Measurements from ENCODE around the gene PTGIS.

PTGIS gene

DNA sequence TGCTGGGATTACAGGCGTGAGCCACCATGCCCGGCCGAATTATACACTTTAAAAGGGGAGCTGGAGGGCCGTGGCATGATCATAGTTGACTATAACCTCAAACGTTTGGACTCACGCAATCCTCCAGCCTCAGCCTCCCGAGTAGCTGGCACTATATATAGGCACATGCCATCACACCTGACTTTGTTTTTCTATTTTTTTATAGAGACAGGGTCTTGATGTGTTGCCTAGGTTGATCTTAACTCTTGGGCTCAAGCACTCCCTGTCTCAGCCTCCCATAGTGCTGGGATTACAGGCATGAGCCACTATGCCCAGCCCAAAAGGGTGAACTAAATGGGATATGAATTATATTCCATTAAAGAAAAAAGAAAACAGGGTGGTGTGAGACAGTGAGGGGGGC is 7.8 kb downstream of the PTGIS start:
- no peak for DNase-seq (ENCODE audit: low read depth)

- DNase-seq (ENCODE audit: low read depth): no peak
Observed at GRCh38 chr20:49559411-49560081, 8.4 kb downstream of the PTGIS start.

DNA sequence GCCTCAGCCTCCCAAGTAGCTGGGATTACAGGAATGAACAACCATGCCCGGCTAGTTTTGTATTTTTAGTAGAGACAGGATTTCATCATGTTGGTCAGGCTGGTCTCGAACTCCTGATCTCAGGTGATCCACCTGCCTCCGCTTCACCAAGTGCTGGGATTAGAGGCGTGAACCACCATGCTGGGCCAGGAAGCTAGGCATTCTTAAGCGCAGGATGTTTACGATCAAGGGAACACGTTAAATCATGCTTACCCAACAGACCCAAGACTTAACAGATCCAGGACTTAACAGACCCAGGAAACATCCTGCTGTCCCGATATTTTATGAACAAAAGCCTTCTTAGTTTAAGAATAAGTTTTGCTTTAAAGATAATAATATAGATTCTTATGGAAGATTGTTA is 9.1 kb downstream of the PTGIS start:
- no peak for DNase-seq (ENCODE audit: low read depth)

DNA sequence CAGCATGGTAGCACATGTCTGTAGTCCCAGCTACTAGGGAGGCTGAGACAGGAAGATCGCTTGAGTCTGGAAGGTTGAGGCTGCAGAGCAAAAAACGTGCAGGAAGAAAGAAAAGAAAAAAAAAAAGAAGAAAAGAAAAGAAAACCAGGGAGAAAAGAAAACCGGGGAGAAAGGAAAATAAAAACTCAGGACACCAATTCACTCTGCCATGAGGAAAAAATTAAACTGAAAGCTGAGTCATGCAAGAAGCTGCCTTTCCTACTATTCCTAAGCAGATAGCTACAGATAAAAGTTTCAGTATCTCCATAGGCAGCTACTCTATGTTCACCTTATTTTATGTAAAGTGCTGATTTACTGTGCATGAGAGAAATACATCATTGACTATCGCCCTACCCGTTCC is 10.5 kb downstream of the PTGIS start:
- DNase-seq (ENCODE audit: low read depth): no peak

- DNase-seq (ENCODE audit: low read depth): no peak
Observed at GRCh38 chr20:49556621-49557020, 11.3 kb downstream of the PTGIS start.

DNA sequence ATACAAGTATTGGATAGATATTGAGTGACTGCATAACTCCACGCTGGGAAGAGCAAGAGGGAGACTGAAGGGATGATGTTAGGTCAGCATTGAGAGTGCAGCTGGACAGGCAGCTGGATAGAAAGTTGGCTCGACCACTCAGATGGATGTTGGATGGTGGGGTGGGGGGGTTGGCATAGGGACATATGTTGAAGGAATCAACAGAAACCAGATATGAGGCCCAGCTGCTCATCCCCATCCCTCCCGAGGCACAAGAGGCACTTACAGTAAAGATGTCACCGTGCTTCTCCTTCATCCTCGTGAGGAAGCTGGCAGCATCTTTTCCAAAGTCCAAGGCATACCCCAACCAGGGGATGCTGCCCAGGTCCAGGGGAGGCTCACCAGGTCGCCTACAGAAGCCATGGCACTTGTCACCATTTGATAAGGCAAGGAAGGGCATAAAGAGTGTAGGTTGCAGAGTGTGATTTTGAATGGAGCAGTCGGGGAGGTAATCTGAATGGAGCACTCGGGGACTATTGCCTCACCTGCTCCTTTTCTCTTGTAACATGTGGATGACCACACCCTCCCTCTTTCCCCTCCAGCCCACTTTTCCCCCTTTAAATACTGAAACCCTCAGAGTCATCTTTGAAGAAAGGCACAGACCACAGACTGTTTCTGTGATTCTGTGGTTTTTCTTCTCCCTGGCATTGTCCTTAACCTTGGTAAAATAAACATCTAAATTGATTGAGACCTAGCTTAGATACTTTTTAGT is 18.0 kb downstream of the PTGIS start:
- no peak for DNase-seq (ENCODE audit: low read depth)

DNA sequence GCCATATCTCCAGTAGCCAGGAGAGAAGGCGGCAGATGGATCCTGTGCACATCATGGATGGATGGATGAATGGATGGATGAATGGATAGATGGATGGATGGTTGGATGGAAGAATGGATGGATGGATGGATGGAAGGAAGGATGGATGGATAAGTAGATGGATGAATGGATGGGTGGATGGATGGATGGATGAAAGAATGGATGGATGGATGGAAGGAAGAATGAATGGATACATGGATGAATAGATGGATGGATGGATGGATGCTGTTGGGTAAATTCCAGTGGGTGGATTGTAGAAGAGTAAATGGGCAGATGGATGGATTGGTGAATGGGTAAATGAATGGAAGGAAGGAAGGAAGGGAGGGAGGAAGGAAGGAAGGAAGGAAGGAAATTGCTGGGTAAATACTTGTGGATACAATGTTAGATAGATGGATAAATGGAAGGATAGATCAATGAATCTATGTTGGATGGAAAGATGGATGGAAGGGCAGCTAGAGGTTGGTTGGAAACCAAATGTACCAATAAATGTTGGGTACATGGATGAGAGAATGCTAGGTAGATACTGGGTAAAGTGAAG is 19.5 kb downstream of the PTGIS start:
- no peak for DNase-seq (ENCODE audit: low read depth)

DNA sequence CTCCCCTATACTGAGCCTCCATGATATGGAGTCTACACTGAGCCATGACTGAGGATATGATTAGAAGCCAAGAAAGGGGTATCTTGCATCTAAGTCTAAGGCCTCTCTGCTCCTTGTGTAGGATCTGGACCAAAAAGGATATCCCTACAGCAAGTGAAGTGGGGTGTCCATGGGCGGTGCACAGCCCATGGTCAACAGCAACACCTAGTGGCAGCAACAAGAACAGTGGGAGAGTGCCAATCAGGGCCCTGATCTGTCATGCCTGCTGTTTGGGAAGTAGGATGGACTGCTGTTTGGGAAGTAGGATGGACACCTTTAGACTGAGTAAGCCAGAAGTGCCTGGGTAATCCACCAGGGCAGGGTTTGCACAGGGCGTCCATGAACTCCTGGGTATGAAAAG is 22.4 kb downstream of the PTGIS start:
- DNase-seq (ENCODE audit: low read depth): no peak

GRCh38 chr20:49544535-49544934 is 23.4 kb downstream of the PTGIS start:
- DNase-seq (ENCODE audit: low read depth): no peak

GRCh38 chr20:49543858-49544437 is 24.0 kb downstream of the PTGIS start:
- DNase-seq (ENCODE audit: low read depth): no peak

DNA sequence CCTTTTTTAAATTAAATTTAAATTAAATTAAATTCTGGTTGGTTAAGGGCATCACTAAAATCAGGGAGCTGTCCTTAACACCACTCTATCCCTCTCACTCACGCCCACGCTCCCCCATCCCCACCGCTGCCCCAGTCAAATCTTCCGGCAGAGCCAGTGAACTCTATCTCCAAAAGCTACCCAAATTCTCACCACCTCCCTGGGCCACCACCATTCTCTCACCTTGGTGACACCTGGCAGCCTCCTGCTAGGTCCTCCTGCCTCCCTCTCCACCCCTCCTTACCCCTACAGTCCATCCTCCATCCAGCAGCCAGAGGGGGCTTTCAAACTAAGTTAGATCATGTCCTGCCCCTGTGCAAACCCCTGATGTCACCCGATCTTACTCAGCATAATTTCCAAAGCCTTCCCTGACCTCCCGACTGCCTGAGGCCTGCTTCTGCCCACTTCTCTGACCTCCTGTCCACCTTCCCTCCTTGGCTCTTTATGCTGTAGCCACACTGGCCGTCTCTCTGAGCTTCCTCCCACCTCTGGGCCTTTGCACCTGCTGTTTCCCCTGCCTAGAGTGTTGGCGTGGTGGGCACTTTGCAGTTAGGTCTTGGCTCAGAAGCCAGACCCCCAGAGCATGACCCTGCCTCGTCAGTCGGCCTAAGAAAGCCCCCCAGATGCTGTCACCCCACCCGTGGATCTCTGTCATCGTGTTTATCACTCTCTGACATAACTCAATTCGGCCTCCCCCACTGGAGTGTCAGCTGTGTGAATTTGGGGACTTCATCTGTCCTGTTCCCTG is 24.7 kb downstream of the PTGIS start:
- DNase-seq (ENCODE audit: low read depth): no peak

DNA sequence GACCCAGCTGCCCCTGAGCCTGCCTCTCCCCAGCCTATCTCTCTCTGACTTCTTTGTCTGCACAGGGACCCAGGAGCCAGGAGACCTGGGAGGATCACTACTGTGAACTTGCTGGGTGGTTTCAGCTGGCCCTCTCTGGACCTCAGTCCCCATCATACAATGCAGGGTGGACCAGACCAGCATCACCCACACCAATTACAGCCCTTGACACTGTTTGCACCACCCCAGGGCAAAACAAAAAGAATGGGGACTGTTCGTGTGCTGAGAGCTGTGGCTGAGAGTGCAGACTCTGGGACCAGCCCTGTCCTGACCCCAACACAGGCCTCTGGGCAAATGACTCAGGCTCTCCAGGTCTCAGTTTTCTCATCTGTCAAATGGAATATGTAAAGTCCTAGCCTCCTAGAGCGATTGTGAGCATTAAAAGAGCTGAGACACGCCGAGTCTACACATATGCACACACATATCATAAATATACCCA is 25.4 kb downstream of the PTGIS start:
- no peak for DNase-seq (ENCODE audit: low read depth)

GRCh38 chr20:49541733-49542513 is 26.0 kb downstream of the PTGIS start:
- peak; percentile 52 for DNase-seq (ENCODE audit: low read depth)

- DNase-seq (ENCODE audit: low read depth): no peak
Observed at GRCh38 chr20:49540687-49541435, 27.1 kb downstream of the PTGIS start.

DNA sequence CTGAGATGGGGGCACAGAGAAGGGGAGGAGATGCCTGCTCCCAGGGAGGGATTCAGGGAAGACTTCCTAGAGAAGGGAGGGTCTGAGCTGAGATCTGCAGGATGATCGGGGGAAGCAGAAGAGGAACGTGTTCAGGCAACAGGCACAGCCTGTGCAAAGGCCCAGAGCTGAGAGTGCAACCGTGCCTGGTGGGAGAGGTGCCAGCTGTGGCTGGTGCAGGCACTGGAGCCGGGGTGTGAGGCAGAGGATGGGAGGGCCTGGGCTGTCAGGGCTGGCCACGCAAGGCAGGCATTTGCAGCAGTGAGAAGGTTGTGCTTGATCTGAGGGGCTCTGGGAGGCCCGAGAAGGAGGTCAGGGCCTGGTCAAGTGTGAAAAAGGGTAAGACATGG is 27.7 kb downstream of the PTGIS start:
- DNase-seq (ENCODE audit: low read depth): no peak

- DNase-seq (ENCODE audit: low read depth): no peak
Observed at GRCh38 chr20:49539481-49540231, 28.3 kb downstream of the PTGIS start.

DNA sequence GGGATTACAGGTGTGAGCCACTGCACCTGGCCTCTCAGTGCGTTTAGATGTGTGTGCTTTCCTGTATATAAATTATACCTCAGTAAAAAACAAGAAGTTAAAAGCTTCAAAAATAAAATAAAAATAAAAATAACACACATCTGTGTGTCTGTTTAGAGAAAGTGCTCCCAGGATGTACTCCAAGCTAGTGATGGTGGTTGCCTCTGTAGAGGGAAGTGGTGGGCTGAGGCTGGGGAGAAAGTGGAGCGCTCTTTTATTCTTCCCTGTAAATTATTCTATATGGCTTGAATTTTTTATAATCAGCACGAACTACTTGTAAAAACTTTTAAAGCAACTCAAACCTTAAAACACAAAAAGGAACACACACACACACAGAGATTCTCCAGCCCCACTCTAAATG is 29.0 kb downstream of the PTGIS start:
- DNase-seq (ENCODE audit: low read depth): no peak

- peak; percentile 35 for DNase-seq (ENCODE audit: low read depth)
Observed at GRCh38 chr20:49534255-49534712, 33.7 kb downstream of the PTGIS start.

- no peak for DNase-seq (ENCODE audit: low read depth)
Observed at GRCh38 chr20:49532285-49532946, 35.5 kb downstream of the PTGIS start.

All from activated gamma-delta T cell treated with anti-CD3 and anti-CD28 coated beads, Interleukin-2, amount 50 U/mL, for 16 hours (primary cell).